ENCODE results near the gene POLL. TPM values are rescaled to one million over a fixed set of nuclear protein-coding genes. Genes with fewer than 3 reads are reported as not detected.

The POLL gene
- total and polyA plus RNA-seq, 10 of the 15 experiments (the other 5 are each of a cell fraction or from before 2014, with no cell fraction given), result 1.5 to 25.4 (median 13.8) TPM

DNA sequence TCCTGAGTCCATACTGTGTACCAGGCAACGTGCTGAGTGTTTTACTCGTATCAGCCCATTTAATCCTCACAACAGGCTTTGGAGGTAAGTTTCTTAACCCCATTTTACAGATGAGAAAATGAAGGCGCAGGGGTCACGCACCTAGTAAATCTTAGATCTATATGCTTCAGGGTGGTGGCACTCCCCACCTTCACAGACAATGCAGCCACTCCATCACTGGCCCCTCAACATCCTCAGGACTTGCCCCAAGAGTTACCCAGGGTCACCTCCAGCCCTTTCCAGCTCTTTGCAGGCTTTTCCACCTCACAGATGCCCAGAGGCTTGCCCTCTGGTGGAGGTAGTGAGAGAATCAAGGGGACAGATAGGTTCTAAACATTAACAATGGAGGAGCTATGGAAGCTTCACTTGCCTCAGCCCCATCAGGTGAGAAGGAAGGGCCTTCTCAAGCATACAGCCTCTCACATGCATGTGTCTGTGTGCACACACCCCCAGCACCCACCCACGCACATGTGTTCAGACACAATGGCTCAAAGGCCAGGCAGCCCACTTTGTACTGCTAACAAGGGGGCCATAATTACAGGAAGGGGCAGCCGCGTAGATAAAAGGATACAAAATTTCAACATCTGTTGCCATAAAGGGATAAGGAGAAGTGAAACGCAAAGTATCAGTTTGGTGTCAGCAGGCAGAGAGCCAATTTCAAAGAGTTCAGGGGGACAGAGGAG lies 29.2 kb upstream of the POLL start (continued):
- TF ChIP-seq WRNIP1 (IDR thresholded peaks at IDR 0.05; ENCODE audit: borderline replicate concordance, low read depth, low read length), result no peak
- peak; percentile 91 for TF ChIP-seq MTA2 (IDR thresholded peaks at IDR 0.05; ENCODE audit: low read depth)
- TF ChIP-seq ZNF217 (IDR thresholded peaks at IDR 0.05), result no peak
- peak; percentile 70 for TF ChIP-seq SMAD1 (IDR thresholded peaks at IDR 0.05; ENCODE audit: low read depth, partially characterized antibody)
- no peak for TF ChIP-seq TCF12 (IDR thresholded peaks at IDR 0.05; ENCODE audit: low read depth, low read length)

DNA sequence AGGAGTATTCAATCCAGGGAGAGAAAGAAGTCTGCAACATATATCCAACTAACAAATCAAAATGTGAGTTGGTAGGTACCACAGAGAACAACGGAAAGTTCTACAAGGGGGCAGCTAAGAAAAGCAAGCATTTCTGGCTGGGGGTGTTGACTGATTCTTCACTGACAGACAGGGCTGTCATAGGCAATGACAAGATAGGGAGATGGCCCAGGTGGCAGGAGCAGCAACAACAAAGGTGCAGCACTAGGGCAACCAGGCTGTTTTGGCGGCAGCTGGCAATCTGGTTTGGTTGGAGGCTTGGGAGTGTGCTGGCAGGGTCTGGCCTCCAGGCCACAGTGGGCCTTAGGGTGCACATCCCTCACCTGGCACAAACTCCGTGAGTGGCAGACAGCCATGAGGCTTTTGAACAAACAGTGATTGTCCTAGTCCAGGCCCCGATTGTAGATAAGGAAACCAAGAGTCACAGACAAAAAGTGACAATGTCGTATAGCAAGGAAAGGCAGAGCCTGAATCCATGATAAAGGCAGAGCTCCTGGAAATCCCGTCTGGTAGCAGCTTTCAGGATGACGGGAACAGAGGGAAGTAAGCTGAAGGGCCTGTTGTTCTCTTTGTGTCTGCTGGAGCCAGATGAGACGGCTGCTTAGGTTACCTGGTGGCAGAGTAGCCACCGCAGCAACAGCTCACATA lies 28.5 kb upstream of the POLL start:
- no peaks in the 10 kb centered on the region for H3K79me2 ChIP-seq (ENCODE audit: control insufficient read depth, insufficient read depth, low read length)
- intact Hi-C loops (cut with micrococcal nuclease; ENCODE audit: unreplicated experiment), result no loop called here
- TF ChIP-seq DPF2 (IDR thresholded peaks at IDR 0.05) (no peak), ZNF217 (IDR thresholded peaks at IDR 0.05) (no peak), SRF (IDR thresholded peaks at IDR 0.05; ENCODE audit: low read depth in 2 of 2, low read length in 2 of 2) (no peak)
- H3K9ac ChIP-seq (ENCODE audit: control insufficient read depth, insufficient read depth, low read length), result no peak overlapping the region
- H3K9me3 ChIP-seq (replicated peaks; ENCODE audit: control insufficient read depth, insufficient read depth, low read length), result no peaks in the 10 kb centered on the region
- DNase-seq (ENCODE audit: low read depth, low spot score) (no peak), ATAC-seq (no peak), FAIRE-seq (no peak)
- H4K20me1 ChIP-seq (ENCODE audit: control insufficient read depth, insufficient read depth), result no peaks in the 10 kb centered on the region
- ChIA-PET SMC1A (ENCODE audit: uncharacterized antibody, unreplicated experiment) (interaction anchor here (0.7 to 1.9 kb wide), 4 partner anchors 54 to 165 kb away, joined by 3 to 9 read pairs (median 4); no protein-coding TSS in a partner anchor), POLR2A (interaction anchor here (0.6 kb wide), 1 partner anchor 817 kb away, joined by 3 read pairs; no protein-coding TSS in a partner anchor), RAD21 (ENCODE audit: unreplicated experiment) (interaction anchor here (1.0 to 3.6 kb wide), 7 partner anchors 13 to 167 kb away, joined by 4 to 17 read pairs (median 5); partner anchors contain the start of genes DPCD, NPM3 and POLL), CTCF (interaction anchor here (0.6 to 4.2 kb wide), 8 partner anchors 12 to 166 kb away, joined by 3 to 38 read pairs (median 4); partner anchors contain the start of gene NPM3)
- H3K27me3 ChIP-seq (replicated peaks in 1 of 2; ENCODE audit: control insufficient read depth in 2 of 2, insufficient read depth in 2 of 2, low read length in 1 of 2), result no peaks in the 10 kb centered on the region
- no peak overlapping the region; the same call in 1 of the 2 replicates for H3K4me2 ChIP-seq (ENCODE audit: control insufficient read depth, insufficient read depth)
- WGBS (ENCODE audit: insufficient coverage, insufficient replicate concordance, low lambda C conversion rate, missing lambda C conversion rate), result 81% methylated on average over 9 of the region's 9 CpGs
- peaks cover 2 to 12% of the 10 kb centered on the region in 2 experiments; a peak in 3 of 4 replicates for H3K36me3 ChIP-seq (ENCODE audit: control insufficient read depth in 2 of 2, insufficient read depth in 2 of 2, low read length in 1 of 2)
- peak overlapping the region; percentile 62 for H3K27ac ChIP-seq (ENCODE audit: control insufficient read depth, insufficient read depth)
- in situ Hi-C loops (cut with MboI), result no loop called here
- H2AFZ ChIP-seq (ENCODE audit: control insufficient read depth, low read depth, low read length), result no peak overlapping the region
- H3K4me3 ChIP-seq, result no peak overlapping the region
- BruUV-seq (replicated peaks), result no TSS peak
- H3K4me1 ChIP-seq (ENCODE audit: control insufficient read depth, insufficient read depth, low read length), result peaks cover 19% of the 10 kb centered on the region

Data from GM12878 (cell line).